GM19035 (cell line): ENCODE data around the gene STK32C.
"Not testable (repeated sequence)": the region's sequence is repeated elsewhere in the genome, so short reads cannot be mapped to it uniquely, and the experiment has no call there.

ENCODE experiments used
- ATAC-seq: cut with Tn5 transposase; IDR thresholded peaks from one replicate; pipeline ENCODE4 v1.9.1; 2021; ENCODE audit not compliant: unreplicated experiment

Gene STK32C

GRCh38 chr10:132220996-132221395 lies 86.8 kb downstream of the STK32C start:
- ATAC-seq: not testable (repeated sequence)

GRCh38 chr10:132220061-132220460 lies 87.7 kb downstream of the STK32C start:
- no peak for ATAC-seq

DNA sequence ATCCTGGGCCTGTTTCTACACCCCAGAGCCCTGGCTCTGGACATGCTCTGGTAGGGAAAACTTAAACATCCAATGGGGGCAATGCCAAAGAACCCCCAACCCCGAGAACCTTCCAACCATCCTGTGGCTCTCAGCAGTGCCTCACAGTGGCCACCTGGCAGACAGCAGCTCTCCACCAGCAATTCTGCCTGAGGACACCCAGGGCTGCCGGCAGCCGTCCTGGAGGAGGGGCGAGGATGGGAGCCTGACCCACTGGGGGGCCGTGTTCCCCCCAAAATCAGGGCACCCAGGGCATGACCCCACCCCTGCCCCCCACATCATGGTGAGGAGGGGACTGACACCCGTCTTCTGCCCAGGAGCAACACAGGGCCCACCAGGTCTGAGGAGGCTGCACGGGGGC lies 88.3 kb downstream of the STK32C start:
- ATAC-seq: no peak

DNA sequence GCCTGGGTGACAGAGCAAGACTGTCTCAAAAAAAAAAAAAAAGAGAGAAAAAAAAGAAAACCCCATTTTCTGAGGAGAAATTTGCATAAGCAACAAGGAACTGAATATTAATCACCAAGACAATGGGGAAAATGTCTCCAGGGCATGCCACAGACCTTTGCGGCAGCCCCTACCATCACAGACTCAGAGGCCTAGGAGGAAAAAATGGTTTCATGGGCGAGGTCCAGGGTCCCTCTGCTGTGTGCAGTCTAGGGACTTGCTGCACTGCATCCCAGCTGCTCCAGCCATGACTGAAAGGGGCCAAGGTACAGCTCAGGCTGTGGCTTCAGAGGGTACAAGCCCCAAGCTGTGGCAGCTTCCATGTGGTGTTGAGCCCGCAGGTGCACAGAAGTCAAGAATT lies 91.3 kb downstream of the STK32C start:
- ATAC-seq: not testable (repeated sequence)

DNA sequence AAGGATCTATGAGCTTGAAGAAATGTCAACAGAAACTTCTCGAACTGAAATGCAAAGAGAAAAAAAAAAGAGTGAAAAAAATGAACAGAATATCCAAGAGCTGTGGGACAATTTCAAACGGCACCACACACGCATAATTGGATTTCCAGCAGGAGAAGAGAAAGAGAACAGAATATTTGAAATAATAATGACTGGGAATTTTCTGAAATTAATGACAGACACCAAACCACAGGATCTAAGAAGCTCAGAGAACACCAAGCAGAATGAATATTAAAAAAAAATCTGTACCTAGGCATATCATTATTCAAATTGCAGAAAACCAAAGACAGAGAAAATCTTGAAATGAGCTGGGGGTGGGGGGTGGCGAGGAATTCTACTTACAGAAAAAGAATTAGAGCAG lies 93.8 kb downstream of the STK32C start:
- no peak for ATAC-seq

DNA sequence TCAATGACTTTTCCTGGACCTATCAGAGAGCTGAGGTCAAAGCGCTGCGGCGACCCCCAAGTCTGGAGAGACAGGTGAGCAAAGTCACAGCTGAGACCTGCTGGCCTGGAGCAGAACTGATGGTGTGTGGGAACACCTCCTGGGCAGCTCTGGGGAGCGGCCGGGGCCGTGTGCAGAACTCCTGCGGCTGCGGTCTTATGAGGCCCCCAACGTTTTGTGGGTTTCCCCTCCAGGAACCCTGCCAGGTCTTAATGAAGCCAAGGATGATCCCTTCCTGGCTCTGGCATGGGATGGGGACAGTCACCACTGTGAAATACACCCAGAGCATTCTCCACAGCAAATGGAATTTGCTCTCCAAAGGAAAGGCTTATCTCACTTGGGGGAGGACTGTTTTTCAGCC lies 94.9 kb downstream of the STK32C start:
- no peak for ATAC-seq

DNA sequence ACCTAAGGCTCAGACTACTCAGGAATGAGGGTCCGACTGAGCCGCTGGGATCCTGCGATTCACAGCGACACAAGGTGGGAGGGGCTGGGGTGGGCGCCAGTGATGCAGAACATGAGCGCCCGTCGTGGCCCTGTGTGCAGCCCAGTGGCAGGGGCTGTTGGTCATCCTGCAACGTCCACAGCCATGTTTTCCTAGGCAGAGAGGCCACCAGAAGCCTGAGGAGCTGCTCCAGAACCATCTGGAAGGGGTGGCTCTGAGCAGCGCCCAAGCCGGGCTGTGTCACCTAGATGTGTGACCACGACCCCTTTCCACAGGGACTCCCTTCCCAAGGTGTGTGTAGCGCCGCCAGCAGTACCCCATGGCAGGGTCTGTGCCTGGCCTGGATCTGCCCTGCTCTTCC lies 96.5 kb downstream of the STK32C start:
- ATAC-seq: no peak

DNA sequence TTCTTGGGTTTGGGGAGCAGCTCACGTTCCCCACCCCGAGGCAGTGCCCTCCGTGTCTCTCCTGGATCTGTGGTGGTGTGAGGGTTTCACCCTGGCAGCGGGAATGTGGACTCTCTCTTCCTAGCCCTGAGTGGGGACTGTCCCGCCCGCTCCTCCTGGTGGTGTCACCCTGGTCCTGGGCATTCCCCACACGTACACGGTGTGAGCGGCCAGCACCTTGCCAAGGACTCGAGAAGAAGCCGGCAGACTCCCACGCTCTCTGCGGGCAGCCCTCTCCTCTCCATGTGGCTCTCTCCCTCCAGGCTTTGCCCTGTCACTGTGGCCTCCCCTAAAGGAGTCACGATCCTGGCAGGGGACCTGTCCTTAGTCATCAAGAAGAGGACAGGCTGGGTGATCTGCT lies 97.0 kb downstream of the STK32C start:
- no peak for ATAC-seq

DNA sequence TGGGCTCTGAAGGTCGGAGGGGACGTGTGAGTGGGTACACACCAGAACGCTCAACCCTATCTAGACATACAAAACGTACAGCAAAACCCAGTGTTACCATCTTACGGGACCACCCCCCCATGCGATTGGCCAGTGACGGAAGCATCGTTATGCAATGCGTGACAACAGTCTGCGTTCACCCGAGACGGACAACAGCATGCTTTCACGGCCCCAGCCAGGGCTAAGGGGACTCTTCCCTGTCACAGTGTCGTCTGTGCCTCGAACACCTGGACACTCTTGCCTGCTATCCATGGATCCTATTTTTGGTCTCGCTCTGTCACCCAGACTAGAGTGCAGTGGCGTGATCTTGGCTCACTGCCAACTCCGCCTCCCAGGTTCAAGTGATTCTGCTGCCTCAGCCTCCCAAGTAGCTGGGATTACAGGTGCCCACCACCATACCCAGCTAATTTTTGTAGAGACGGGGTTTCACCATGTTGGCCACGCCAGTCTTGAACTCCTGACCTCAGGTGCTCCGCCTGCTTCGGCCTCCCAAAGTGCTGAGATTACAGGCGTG lies 97.7 kb downstream of the STK32C start:
- no peak for ATAC-seq

DNA sequence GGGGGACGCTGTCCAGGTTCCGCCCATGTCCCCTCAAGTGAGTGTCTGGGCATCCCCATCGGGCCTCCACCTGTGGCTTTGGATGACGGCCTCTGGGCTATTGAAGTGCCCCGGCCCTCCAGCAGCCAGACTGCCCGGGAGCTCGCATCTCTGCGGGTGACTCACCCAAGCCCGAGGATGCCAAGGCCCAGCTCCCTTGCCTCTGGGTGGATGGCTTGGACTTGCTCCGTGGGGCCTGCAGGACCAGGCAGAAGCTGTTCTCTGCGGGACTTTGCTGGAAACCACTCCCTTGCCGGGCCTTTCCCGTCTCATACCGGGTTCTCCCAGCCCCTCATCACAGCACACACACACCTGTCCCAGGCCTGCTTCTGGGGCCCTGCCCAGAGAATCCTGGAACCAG lies 98.6 kb downstream of the STK32C start:
- ATAC-seq: no peak

DNA sequence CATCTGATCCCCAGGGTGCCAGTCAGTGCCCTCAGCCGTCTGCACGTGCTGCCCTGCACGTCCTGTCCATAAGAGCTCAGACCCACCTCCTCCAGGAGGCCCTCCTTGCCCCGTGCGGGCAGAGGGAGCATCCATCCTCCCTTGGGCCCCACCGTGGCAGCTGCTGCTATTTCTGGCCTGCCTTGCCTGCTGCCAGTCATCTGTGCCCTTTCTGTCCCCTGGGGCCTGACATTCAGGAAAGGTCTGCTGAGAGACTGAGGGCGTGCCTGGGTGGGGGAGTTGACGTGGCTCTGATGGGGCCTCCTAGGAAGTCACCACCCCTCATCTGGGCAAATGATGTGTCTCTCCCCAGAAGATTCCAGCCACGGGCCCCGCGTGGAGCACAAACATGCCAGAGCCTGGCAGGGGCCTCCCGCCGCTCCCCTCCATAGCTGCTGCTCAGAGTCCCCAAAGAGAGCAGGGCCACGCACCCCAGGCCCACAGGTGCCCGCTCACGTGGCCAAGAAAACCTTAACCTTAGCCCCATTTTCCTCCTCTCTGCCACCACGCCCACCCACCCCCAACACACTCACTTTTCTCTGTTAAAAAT lies 99.2 kb downstream of the STK32C start:
- no peak for ATAC-seq

GRCh38 chr10:132207536-132208461 lies 100.0 kb downstream of the STK32C start:
- no peak for ATAC-seq

DNA sequence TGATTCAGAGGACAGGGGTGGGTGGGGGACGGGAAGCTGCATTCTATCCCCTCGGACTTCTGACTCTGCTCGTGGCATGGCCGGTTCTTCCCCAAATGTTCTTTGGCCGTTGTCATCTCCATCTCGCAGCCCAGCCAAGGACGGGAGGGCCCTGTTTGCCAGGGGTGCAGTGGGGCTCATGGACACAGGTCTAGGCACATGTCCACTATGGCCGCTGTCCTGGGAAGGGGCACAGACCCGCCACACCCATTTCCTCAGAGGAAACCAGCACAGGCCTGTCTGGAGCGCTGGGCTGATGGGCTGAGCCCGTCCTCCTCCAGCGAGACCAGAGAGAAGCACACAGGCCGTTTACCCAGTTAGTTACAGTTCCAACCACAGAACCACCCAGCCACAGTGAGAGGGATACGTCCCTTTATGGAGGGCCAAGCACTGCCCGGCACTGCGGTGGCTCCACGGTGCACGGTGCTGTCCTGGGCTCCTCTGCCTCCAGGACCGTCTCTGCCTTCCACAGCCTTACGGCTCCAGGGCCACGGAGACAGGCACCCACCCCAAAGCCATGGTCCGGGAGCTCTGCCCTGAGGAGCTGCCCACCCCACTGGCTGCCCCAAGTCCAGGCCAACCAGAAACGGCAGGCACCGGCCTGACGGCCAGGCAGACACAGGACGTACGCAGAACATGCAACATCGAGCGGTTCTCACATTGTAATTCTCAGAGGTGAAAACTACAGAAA lies 100.8 kb downstream of the STK32C start:
- ATAC-seq: no peak

DNA sequence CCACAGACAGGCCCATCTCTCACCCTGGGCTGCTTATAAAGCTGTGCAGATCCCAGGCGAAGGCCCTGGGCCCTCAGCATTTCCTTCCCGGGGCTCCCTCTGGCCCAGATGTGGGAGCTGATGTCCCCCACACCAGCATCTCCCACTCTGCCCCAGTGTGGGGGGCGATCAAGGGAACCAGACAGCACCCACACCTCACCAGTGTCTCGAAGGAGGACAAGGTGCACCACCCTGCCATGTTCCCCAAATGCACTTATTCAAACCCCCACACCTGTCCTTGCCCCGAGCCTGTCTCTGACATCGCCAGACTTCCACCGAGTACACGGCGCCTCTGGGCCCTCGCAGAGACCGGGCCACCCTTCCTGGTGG lies 101.4 kb downstream of the STK32C start:
- ATAC-seq: no peak

DNA sequence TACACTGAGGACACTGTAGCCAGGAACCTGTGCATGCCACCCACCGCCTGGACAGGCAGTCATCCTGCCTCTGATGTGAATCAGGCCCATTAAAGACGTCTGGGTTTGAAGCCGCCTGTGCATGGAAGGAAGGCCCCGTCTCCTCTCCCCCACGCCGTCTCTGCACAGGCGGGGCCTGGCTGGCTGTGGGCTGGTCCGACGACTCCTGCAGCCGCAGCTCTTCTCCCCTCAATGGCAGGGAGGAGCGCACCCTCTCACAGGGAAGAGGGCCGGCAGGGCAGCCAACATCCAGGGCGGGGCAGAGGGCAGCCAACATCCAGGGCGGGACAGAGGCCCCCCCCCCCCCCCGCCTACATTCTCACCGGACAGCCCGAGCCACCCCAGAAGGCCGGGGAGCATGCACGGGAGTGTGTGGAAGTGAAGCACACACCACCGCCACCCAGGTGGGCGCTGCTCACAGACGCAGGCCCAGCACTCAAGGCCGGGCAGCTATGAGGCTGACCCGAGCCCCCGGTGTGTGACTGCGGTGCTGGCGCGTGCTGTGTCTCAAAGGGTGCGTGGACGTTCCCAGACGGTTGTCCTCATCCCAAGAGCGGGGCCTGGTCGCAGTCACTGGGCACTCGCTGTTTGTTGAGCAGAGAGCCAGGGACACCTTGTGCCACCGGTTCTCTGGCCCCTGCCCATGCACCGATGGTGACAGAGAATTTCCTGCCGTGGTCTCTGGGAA lies 101.9 kb downstream of the STK32C start:
- ATAC-seq: no peak

GRCh38 chr10:132204781-132205473 lies 102.8 kb downstream of the STK32C start:
- no peak for ATAC-seq

- no peak for ATAC-seq
These were observed 103.5 kb downstream of the STK32C start for GRCh38 chr10:132204078-132204780.

- no peak for ATAC-seq
These were observed 104.3 kb downstream of the STK32C start for GRCh38 chr10:132203256-132204077.
